IPS-NIHi7 (cell line): ENCODE data around the gene HHIPL1.

Source experiments
- DNase-seq: peaks from one replicate; pipeline ENCODE4 v3.0.0; 2012; ENCODE audit warnings: mixed read lengths; ENCODE audit errors: extremely low spot score

HHIPL1 gene

DNA sequence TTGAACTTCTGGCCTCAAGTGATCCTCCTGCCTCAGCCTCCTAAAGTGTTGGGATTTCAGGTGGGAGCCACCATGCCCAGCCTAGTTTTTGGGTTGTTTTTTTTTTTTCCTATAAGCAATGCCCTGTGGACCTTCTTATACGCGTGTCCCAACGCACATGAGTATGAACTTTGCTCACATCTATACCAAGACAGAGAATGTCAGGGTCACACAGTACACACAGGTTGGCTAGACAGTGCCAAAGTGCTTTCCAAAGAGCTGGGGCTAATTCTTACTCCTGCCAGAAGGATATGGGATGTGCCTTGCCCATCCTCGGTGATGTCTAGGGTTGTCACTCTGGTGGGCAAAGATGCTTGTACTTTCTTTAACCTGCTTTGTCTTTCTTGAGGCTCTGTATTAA, 33.3 kb upstream of the HHIPL1 start:
- no peak for DNase-seq

DNA sequence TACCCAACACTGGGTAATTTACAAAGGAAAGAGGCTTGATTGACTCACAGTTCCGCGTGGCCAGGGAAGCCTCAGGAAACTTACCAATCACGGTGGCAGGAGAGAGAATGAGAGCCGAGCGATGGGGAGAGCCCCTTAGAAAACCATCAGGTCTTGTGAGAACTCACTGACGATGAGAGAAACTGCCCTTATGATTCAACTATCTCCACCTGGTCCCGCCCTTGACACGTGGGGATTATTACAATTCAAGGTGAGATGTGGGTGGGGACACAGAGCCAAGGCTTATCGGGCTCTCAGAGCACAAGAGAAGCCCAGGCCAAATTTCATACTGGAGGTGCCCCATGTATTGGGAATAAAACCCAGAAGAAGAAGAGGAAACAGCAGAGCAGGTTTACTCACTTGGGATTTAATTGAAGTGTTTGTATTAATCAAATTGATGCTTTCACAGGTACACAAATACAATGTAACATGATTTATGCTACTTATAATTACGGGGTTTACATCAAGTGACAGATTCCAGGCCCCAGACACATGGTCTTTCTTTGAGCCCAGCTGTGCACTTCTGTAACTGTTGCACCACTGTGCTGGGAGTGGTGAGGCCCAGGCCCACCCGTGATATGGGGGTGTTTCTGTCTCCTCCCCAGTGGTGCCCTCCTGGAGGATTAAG, 32.7 kb upstream of the HHIPL1 start:
- no peak for DNase-seq

DNA sequence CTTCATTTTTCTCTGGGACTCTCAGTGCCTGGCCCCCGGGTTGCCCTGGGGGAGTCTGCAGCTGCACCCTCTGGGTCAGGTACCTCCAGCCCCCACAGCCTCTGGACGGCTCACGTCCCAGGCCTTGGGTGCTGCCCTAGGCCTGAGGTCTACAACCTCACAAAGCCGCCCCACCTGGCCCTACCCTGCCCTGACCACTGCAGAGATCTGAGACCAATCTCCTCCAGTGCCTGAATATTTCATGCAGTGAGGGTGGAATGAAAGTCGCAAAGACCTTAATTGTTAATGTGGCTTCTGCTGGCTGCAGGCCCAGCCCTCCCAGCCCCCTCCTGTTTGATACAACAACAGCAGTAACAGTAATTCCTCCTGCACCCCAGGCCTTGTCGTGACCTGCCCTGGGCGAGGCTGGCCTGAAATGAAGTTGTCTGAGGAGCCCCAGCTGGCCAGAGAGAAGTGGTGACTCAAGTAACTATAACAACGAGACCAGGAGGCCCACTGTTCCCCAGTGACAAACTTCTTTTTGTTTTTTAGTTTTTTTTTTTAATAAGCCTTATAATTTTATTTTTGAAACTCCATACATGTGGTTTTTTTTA, 32.1 kb upstream of the HHIPL1 start:
- no peak for DNase-seq

DNA sequence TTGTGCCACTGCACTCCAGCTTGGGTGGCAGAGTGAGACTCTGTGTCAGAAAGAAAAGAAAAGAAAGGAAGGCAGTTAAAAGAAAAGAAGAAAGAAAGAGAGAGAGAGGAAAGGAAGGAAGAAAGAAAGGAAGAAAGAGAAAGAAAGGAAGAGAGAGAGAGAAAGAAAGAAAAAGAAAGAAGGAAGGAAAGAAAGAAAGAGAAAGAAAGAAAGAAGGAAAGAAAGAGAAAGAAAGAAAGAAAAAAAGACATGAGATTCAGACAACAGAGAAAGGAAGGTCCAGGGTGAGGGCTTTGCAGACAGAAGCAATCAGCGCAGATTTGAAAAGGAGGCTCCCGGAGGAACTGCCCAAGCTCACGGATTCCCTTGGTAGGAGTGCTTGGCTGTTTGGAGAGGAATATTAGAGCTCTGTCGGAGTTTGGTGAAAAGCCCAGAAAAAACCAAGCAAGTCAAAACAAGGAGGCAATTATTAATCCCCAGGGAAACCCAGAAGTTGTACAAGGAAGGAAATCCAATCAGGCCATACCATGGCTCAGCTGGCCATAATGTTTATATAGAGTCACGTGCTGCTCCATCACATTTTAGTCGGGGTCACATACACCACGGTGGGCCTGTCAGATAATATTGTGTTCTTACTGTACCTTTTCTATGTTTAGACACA, 29.3 kb upstream of the HHIPL1 start:
- no peak for DNase-seq

DNA sequence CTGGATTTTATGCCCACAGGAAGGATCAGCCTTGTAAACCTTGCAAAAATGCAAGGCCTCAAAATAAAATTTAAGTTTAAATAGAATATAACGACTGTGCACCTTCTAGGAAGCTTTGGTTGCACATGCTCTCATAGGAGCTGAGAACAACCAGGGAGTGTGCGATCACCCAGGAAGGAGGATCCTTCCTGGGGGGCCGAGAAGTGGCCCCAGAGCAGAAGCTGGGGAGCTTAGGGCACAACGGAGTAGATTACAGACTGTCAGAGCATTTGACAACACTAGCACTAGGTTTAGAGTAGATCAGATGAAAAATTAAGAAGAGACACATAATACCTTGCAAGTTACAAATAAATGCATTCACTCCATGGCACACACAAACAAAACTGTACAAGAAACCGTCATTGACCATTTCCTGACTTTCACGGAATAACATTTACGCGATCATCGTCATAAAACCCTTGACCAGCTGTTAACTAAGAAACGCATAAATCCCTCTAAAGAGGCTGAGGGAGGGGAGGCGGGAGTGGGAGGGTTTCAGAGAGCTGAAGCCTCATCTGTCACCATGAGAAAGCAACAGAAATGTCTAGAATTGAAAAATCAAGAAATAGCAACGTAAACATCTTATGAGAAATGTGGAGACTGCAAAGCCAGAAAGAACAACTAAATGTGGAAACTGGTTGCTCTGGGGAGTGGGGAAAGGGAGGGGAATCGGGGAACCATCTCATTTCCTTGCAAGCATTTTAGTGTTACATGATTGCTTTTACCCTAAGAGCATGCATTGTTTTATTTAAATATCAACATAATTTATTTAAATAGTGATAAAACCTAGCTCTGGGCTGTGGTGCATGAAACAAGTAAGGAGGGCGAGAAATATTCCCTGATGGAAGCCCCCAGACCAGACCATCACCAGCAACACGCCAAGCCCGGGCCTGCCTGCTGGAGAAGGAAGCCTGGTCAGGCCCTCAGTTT, 27.8 kb upstream of the HHIPL1 start:
- no peak for DNase-seq

DNA sequence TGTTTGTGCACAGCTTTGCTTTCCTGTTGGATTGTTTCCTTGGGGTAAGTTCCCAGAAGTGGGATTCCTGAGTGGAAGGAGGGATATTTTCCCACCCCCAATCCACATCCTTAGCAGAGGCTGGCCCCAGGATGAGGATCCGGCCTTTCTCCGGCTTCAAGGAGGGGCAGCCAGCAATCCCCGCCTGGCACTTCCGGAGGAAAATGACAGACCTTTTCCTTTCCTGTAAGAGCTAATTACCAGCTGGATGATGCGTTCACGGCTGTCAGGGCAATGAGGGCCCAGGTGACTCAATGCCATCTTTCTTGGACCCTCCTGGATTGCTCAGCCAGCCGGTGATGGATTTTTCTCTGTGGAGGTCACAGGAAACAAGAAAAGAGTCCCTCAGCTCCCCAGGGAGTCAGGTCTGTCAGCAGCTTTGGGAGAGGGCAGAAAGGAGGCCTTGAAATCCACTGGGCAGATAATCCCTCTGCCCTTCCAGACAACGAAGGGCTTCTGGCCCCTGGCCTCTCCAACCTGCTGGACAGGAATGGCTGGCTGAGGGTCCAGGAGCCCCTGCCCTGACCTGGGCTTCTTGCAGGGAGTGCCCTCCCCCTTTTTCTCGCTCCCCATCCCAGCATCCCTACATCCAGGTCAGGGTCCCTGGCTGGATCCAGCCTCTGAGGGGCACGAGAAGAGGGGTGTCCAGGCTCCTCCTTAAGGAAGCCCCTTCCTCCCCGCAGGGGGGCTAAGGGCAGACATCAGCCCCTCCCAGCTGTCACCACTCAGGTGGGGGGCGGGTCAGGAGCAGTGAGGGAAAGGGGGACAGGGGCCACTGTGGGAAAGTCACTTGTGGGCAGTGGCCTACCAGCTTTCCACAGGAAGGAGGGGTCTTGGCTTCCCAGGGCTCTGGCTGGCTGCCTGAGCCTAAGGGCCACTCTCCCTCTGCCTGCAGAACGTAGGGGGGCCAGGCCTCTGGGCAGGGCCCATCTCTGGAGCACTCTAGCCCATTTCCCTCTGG, 24.8 kb upstream of the HHIPL1 start:
- no peak for DNase-seq

DNA sequence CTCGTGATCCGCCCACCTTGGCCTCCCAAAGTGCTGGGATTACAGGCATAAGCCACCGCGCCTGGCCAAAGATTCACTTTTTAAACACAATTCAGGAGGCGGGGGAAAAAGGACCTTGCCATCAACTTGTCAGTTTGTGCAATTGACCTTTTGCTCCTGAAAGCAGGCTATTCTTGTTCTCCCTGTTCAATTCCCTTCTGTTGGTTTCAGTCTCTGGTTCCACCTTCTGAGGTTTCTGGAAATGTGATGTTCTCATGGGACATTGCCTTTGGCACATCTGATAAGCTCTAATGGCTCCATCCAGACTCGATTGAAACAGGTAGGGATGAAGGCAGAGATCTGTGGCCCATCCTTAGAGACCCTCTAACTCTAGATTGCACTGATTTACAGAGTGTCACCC, 23.0 kb upstream of the HHIPL1 start:
- no peak for DNase-seq

DNA sequence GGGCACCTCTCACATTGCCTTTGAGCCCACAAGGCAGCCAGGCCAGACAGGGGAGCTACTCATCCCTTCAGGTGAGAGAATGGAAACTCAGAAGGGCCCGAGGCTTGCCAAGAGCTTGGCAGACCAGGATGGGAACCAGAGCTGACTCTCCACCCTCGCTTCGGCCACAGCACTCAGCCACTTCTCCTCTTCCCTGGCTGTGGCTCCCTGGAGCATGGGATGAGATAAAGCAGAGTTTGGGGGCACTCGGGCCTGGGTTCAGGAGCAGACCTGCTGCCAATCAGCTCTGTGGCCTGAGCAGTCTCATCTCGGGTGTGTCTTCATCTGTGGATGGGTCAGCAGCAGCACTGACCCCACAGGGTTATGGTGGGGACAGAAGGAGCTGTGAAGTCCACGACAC, 20.9 kb upstream of the HHIPL1 start:
- DNase-seq = no peak

DNA sequence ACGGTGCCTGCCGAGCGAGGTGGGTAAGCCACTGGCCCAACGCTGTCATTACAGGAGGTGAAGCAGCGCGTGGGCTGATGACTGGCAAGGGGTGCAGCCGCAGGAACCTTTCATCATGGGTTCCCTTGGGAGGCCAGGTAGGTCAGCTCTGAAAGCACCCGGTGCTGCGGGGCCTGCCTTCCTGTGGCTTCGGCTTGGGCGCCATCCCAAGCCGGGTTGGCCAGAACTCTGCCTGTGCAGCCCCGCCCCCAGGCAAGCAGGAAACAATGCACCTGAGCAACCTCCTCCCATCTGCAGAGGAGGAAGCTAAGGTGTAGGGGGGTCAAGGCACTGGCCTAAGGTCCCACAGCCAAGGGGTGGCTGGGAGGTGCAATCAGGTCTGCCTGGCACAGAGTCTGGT, 20.0 kb upstream of the HHIPL1 start:
- DNase-seq = no peak

DNA sequence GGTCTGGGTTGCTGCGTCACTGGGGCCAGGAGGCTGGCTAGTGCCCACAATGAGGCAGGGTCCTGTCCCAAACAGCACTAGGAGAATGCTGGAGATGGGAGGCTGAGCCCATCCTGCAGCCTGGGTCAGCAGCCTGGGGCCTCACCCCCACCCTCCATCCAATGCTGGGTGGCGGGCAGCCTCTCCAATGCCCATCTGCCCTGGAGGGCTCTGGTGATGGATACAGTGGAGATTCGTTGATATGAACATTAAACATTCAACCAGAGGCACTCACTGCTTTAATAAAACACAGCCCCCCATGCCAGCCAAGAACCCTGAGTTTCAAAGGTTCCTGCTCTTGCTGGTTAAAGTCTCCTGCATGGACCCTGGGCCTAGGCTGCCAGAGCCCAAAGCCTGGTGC, 19.5 kb upstream of the HHIPL1 start:
- DNase-seq = no peak

DNA sequence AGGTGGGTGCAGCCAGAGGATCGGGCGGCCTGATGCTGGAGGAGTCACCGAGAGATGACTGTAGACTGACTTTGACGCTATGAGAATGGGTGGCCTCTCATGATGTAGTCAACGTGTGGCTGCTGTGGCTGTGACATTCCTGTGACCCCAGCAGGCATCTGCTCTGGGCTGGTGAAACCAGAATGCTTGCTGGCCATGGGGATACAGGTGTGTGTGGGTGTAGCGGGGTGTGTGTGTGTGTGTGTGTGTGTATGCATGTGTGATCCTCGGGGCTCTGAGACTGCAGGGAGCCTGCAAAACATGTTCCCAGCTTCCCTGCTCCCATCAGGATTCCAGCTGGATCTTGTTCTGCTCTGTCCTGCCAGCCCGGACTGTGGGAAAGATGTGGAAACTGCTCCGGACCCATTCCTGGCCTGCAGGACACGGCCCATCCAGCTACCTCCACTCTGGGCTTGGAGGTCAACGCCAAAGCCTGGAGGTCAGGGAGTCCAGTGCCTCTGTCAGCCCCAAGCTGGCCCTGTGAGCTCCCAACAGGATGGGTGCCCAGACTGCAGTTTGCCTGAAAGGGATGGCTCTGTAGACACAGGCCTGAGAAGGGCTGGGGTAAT, 18.8 kb upstream of the HHIPL1 start:
- DNase-seq = no peak

DNA sequence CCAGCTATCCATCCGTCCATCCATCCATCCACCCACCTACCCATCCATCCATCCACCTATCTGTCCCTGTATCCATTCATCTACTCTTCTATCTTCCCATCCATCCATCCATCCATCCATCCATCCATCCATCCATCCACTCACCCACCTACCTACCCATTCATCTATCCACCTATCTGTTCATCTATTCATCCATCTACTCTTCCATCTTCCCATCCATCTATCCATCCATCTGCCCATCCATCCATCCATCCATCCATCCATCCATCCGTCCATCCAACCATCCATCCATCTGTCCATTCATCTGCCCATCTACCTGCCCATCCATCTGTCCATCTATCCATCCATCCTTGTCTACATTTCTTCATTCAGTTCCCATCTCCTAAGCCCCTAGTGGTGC, 17.8 kb upstream of the HHIPL1 start:
- DNase-seq = no peak

DNA sequence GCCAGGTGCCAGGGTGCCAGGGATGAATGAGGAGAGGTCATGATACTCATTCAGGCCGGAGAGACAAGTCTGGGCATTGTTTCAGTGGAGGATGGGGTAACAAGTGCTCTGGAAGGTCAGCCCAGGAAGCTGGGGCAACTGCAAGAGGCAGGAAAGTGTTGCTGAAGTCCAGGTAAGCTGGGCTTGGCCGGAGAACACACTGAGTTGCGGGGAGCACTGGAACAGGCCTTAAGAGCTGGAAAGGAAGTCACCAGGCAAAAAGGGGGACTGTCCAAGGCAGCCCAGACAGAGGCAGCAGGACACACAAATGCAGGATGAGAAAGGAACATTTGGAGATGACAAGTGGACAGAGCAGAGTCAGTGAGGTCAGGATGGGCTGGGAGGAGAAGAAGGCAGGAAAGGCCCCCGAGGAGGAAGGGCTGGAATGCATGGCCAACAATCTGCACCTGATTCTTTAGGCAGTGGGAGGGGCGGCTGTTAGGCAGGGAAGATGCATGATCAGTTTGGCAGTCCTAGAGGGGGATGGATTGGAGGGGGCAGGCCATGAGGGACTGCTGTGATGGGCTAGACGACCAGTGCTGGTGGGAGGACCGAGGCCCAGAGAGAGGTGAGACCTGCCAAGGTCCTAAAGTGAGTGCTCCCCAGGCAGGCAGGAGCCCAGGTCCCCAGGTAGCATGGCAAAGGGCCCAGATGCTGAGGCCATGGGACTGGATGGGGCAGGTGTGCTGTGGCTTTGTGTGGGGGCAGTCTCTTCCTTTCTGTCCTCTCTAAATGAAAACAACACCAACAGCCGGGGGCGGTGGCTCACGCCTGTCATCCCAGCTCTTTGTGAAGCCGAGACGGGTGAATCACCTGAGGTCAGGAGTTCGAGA, 17.2 kb upstream of the HHIPL1 start:
- DNase-seq = no peak

DNA sequence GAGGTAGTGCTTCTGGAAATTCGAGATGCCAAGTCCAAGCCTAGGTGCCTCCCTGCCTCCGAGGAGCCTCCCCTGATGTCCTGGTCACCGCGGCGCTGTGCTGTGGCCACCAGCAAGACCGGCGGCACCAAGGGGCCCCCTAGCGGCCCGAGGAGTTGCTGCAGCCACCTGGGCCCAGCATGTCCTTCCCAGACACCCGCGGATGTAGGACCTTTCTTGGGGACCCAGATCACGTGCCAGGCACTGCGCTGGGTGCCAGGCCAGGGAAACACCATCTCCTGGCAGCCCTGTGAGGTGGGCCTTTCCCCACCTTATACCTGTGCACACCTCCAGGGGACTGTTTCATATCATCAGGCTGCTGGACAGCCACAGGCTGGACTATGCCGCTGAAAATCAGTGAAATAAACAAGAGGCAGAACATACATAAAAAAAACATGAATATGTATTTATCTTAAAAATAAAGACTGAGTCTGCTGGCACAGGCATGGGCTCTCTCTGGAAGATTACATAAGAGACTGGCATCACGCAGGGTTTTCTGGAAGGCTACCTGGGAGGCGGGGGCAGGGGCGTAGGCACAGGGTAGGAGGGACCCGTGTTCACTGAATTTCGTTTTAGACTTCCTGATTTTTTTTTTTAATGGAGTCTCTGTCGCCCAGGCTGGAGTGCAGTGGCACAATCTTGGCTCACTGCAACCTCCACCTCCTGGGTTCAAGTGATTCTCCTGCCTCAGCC, 15.9 kb upstream of the HHIPL1 start:
- peak; percentile 94 for DNase-seq

DNA sequence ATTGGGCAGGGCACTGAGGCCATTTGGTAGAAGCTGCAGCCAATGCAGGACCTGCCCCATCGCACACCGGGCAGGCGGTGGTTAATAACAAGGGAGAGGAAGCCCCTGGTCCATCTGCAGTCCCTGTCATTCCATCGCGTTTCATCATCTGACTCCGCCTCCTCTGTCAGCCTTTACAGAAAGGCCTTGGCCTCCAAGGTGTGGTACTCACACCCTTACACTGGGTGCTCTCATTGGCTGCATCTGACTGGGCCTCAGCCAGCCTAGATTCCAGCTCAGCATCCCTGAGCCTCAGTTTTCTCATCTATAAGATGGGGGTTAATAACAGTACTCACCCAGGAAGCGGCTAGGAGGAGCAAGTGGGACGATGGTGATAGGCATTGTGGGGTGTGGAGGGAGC, 14.7 kb upstream of the HHIPL1 start:
- DNase-seq = peak; percentile 38

DNA sequence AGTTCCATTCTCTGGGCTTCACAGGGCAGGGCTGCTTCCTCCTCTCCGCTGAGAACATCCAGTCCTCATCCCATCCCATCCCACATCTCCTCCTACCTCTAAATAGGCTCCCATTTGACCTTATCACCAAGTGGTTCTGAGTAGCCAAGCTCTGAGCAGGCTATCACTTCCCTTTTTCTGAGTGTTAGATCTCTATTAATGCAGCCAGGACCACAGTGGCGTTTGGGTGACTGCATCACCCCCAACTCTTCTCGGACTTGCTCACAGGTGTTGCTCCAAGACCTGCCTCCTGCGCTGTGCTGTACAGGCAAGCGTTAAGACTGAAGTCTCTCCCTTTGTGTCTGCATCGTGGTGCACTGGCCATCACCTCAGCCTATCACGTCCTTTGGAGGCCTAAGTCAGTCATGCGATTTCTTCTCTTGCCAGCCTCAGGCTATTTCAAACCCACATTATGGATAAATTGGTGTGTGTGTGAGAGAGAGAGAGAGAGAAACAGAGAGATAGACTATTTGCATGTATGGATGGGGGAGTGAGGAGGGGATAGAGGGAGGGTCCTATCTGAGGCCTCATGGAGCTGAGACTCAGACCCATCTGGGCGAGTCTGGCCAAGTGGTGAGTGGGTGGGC, 12.4 kb upstream of the HHIPL1 start:
- DNase-seq = no peak

DNA sequence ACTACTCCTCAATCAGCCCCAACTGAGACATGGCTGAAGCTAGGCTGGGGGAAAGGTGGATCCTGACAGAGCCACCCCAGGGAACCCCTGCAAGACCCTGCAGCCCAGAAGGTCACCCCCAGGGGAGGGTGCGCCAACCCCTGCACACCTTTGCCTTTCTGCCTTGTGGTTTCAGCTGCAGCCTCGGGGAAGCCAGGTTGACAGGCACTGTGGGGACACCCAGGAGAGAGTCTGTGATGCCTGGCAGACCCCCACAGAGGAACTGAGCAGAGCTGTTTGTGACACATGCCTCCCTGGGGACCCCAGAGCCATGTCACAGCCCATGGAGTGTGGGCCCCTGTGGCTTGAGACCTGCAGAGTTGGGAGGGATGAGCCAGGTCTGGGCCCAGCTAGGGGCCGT, 11.8 kb upstream of the HHIPL1 start:
- DNase-seq = no peak

DNA sequence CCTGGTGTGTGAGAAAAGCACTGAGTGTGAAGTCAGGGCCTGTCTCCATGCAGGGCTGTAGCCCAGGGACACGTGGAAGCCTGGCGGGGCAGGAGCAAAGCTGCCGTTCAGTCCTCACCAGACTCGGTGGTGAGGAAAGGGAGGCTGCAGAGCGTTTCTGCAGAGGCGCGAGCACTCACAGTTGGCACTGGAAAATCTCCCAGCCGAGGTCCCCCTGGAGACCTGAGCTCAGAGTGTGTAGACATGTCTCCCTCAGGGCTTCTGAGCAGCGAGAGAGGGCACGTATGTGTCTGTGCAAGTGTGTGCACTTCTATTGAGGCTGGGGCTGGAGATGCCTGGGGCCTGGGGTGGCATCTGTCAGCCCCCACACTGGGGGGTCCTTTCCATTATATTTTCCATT, 11.0 kb upstream of the HHIPL1 start:
- no peak for DNase-seq
